Measurements from ENCODE around the gene LHX8. TPM values are rescaled to one million over a fixed set of nuclear protein-coding genes. Genes with fewer than 3 reads are reported as not detected.

The LHX8 gene
- not detected for polyA plus RNA-seq (2012; ENCODE audit: insufficient read length, low read depth)

- TF ChIP-seq TAF1 (IDR thresholded peaks at IDR 0.05; ENCODE audit: borderline replicate concordance, insufficient read depth, low read length), result no peak
- TF ChIP-seq REST (IDR thresholded peaks at IDR 0.05; ENCODE audit: insufficient read depth in 1 of 2, low read depth in 2 of 2, low read length in 2 of 2), result no peak
- no peak for TF ChIP-seq SIN3A (IDR thresholded peaks at IDR 0.05; ENCODE audit: borderline replicate concordance, insufficient read depth, low read length)
- TF ChIP-seq FOXP2 (optimal IDR thresholded peaks at IDR 0.05; ENCODE audit: borderline replicate concordance, extremely low read depth, extremely low read length, insufficient read depth), result no peak
- no peak for TF ChIP-seq POLR2AphosphoS5 (IDR thresholded peaks at IDR 0.05; ENCODE audit: low read depth, low read length)
Measured at GRCh38 chr1:75133750-75134646, at the start of gene LHX8. TSS of gene LHX8 (plus strand) at chr1:75134388. CDS start at chr1:75136615, 2,227 bp downstream.

GRCh38 chr1:75085931-75086330 lies 48.3 kb upstream of the LHX8 start:
- no peak for TF ChIP-seq REST (IDR thresholded peaks at IDR 0.05; ENCODE audit: insufficient read depth in 1 of 2, low read depth in 2 of 2, low read length in 2 of 2)
- no peak for TF ChIP-seq TAF1 (IDR thresholded peaks at IDR 0.05; ENCODE audit: borderline replicate concordance, insufficient read depth, low read length)
- no peak for TF ChIP-seq POLR2AphosphoS5 (IDR thresholded peaks at IDR 0.05; ENCODE audit: low read depth, low read length)
- no peak for TF ChIP-seq FOXP2 (optimal IDR thresholded peaks at IDR 0.05; ENCODE audit: borderline replicate concordance, extremely low read depth, extremely low read length, insufficient read depth)
- no peak for TF ChIP-seq SIN3A (IDR thresholded peaks at IDR 0.05; ENCODE audit: borderline replicate concordance, insufficient read depth, low read length)

GRCh38 chr1:75087278-75087677 lies 46.9 kb upstream of the LHX8 start:
- no peak for TF ChIP-seq SIN3A (IDR thresholded peaks at IDR 0.05; ENCODE audit: borderline replicate concordance, insufficient read depth, low read length)
- TF ChIP-seq FOXP2 (optimal IDR thresholded peaks at IDR 0.05; ENCODE audit: borderline replicate concordance, extremely low read depth, extremely low read length, insufficient read depth), result no peak
- TF ChIP-seq POLR2AphosphoS5 (IDR thresholded peaks at IDR 0.05; ENCODE audit: low read depth, low read length), result no peak
- no peak for TF ChIP-seq TAF1 (IDR thresholded peaks at IDR 0.05; ENCODE audit: borderline replicate concordance, insufficient read depth, low read length)

GRCh38 chr1:75092141-75092540 lies 42.0 kb upstream of the LHX8 start:
- TF ChIP-seq FOXP2 (optimal IDR thresholded peaks at IDR 0.05; ENCODE audit: borderline replicate concordance, extremely low read depth, extremely low read length, insufficient read depth) (no peak), REST (IDR thresholded peaks at IDR 0.05; ENCODE audit: insufficient read depth in 1 of 2, low read depth in 2 of 2, low read length in 2 of 2) (no peak), SIN3A (IDR thresholded peaks at IDR 0.05; ENCODE audit: borderline replicate concordance, insufficient read depth, low read length) (no peak), POLR2AphosphoS5 (IDR thresholded peaks at IDR 0.05; ENCODE audit: low read depth, low read length) (no peak), TAF1 (IDR thresholded peaks at IDR 0.05; ENCODE audit: borderline replicate concordance, insufficient read depth, low read length) (no peak)

- no peak for TF ChIP-seq REST (IDR thresholded peaks at IDR 0.05; ENCODE audit: insufficient read depth in 1 of 2, low read depth in 2 of 2, low read length in 2 of 2)
- no peak for TF ChIP-seq FOXP2 (optimal IDR thresholded peaks at IDR 0.05; ENCODE audit: borderline replicate concordance, extremely low read depth, extremely low read length, insufficient read depth)
- TF ChIP-seq SIN3A (IDR thresholded peaks at IDR 0.05; ENCODE audit: borderline replicate concordance, insufficient read depth, low read length), result no peak
- TF ChIP-seq POLR2AphosphoS5 (IDR thresholded peaks at IDR 0.05; ENCODE audit: low read depth, low read length), result no peak
- no peak for TF ChIP-seq TAF1 (IDR thresholded peaks at IDR 0.05; ENCODE audit: borderline replicate concordance, insufficient read depth, low read length)
Measured at GRCh38 chr1:75097654-75098053, 36.5 kb upstream of the LHX8 start.

Data from PFSK-1 (cell line).